Transverse colon (tissue), 4 donors: ENCODE measurements around the gene SAMD14.

Source experiments
- CTCF ChIP-seq, 5 experiments: fragments of 200-600 bp in 3 of 5; fragments of 450-650 bp in 2 of 5; sonication (generic) in 3 of 5; IDR thresholded peaks; 1 replicate in 2 of 5; 2 replicates in 3 of 5; pipeline ENCODE4 v1.5.1; 2016 to 2017; ENCODE audit warnings: antibody characterized with exemption in 5 of 5, inconsistent platforms in 3 of 5, mild to moderate bottlenecking in 2 of 5, moderate library complexity in 1 of 5
- POLR2A ChIP-seq: fragments of 450-650 bp; IDR thresholded peaks from one replicate; pipeline ENCODE4 v1.6.1; 2016; ENCODE audit warnings: antibody characterized with exemption, mild to moderate bottlenecking, moderate library complexity
- POLR2AphosphoS5 ChIP-seq, 3 donors: sonication (generic); formaldehyde crosslinking; IDR thresholded peaks; one replicate each; pipeline ENCODE4 v1.6.1; 2016; ENCODE audit warnings: antibody characterized with exemption in 3 of 3

- TF ChIP-seq CTCF (IDR thresholded peaks at IDR 0.05) (no peak), POLR2A (no peak), POLR2AphosphoS5 (IDR thresholded peaks at IDR 0.05) (no peak)
Measured at GRCh38 chr17:50093246-50093645, 36.7 kb downstream of the SAMD14 start.
